K562 (cell line): Measurements from ENCODE around the gene HRAS. TPM values are rescaled to one million over a fixed set of nuclear protein-coding genes. Genes with fewer than 3 reads are reported as not detected.
A peak's percentile ranks its signal among the peaks of the same experiment; 100 is the strongest.

Source experiments
- CLOCK ChIP-seq: fragments of 250-450 bp; sonication (Bioruptor Pico); IDR thresholded peaks from 2 replicates; pipeline ENCODE4 v1.4.0; 2020; ENCODE audit warnings: mild to moderate bottlenecking, moderate library complexity, borderline replicate concordance
- CXXC5 ChIP-seq: fragments of 250-450 bp; sonication (Bioruptor Pico); IDR thresholded peaks from 2 replicates; pipeline ENCODE4 v1.8.0; 2022; ENCODE audit warnings: inconsistent platforms, mild to moderate bottlenecking, moderate library complexity
- E2F4 ChIP-seq: sonication (generic); formaldehyde crosslinking; IDR thresholded peaks from 2 replicates; pipeline ENCODE4 v1.8.0; 2022; ENCODE audit warnings: mild to moderate bottlenecking, low read depth, missing genetic modification reagents
- GATAD2A ChIP-seq: fragments of 450-650 bp; IDR thresholded peaks from 2 replicates; pipeline ENCODE4 v1.6.1; 2017
- HIVEP1 ChIP-seq: fragments of 250-450 bp; sonication (Bioruptor Pico); IDR thresholded peaks from 2 replicates; pipeline ENCODE4 v1.4.0; 2020; ENCODE audit warnings: mild to moderate bottlenecking
- HNRNPUL1 ChIP-seq: fragments of 200-400 bp; formaldehyde crosslinking; IDR thresholded peaks from 2 replicates; pipeline ENCODE4 v1.6.1; 2017; ENCODE audit warnings: low read length
- KAT8 ChIP-seq: fragments of 450-650 bp; IDR thresholded peaks from 2 replicates; pipeline ENCODE4 v1.6.1; 2016; ENCODE audit warnings: low read depth, mild to moderate bottlenecking
- MLX ChIP-seq, 2 experiments: fragments of 450-650 bp in 1 of 2; sonication (generic) in 1 of 2; formaldehyde crosslinking; conservative IDR thresholded peaks; 2 replicates each; pipeline versions ENCODE4 v1.4.0 to v1.8.1; 2020 to 2022; ENCODE audit warnings: mild to moderate bottlenecking in 1 of 2, missing genetic modification reagents in 1 of 2
- NFIX ChIP-seq: fragments of 250-450 bp; sonication (Bioruptor Pico); IDR thresholded peaks from 2 replicates; pipeline ENCODE4 v1.4.0; 2020; ENCODE audit warnings: low read depth, mild to moderate bottlenecking, moderate library complexity
- POLR2AphosphoS5 ChIP-seq: IDR thresholded peaks from 2 replicates; pipeline ENCODE4 v1.6.1; 2011; ENCODE audit warnings: mild to moderate bottlenecking, low read depth, low read length, moderate library complexity; ENCODE audit not compliant: control insufficient read depth, insufficient read depth
- POLR2G ChIP-seq: fragments of 200-400 bp; formaldehyde crosslinking; IDR thresholded peaks from 2 replicates; pipeline ENCODE4 v1.6.1; 2017; ENCODE audit warnings: low read depth, mild to moderate bottlenecking, antibody characterized with exemption, low read length, moderate library complexity
- POLR2H ChIP-seq: IDR thresholded peaks from 2 replicates; pipeline ENCODE4 v1.6.1; 2016; ENCODE audit warnings: missing genetic modification characterization, low read depth, mild to moderate bottlenecking, control low read depth, missing compliant biosample characterization, moderate library complexity
- ZMIZ1 ChIP-seq, 2 experiments: fragments of 150-350 bp in 1 of 2; IDR thresholded peaks; 2 replicates each; pipeline ENCODE4 v1.6.1; 2012 to 2016; ENCODE audit warnings: low read depth in 2 of 2, low read length in 2 of 2, mild to moderate bottlenecking in 1 of 2, moderate library complexity in 1 of 2
- ZNF436 ChIP-seq: fragments of 250-450, 450-650 bp; sonication (Bioruptor Pico); formaldehyde crosslinking; IDR thresholded peaks from 2 replicates; pipeline ENCODE4 v1.7.0; 2020; ENCODE audit warnings: mild to moderate bottlenecking
- polyA plus RNA-seq, 8 experiments: library from polyadenylated mRNA; depleted of rRNA in 4 of 8; stranded (reverse) in 5 of 8; unstranded in 3 of 8; fragments of >200 nt; fragmentation: Nextera tagmentation in 2 of 8; fragmentation: Illumina TruSeq in 1 of 8; extraction: Ambion mirVana in 2 of 8; extraction: Trizol in 1 of 8; gene quantifications; 2 replicates each; pipeline versions ENCODE4 v1.2.1 to v1.2.3, GENCODE V29; 2011 to 2014; ENCODE audit warnings: inconsistent platforms in 1 of 8, missing spikeins in 1 of 8
- total RNA-seq, 7 experiments: library from RNA; depleted of rRNA in 6 of 7; stranded (reverse); fragments of >200 nt in 6 of 7; fragmentation: Illumina TruSeq in 2 of 7; extraction: Trizol in 2 of 7; gene quantifications; 2 replicates each; pipeline versions ENCODE4 v1.2.1 to v1.2.3, GENCODE V29; 2011 to 2021; ENCODE audit warnings: low replicate concordance in 1 of 7
- TF ChIP-seq, protein P1 (sequence below): sonication (generic); formaldehyde crosslinking; IDR thresholded peaks from 2 replicates; pipeline ENCODE4 v1.8.1; 2023; ENCODE audit warnings: mild to moderate bottlenecking, missing genetic modification reagents

The HRAS gene
- total and polyA plus RNA-seq, 9 of the 15 experiments (the other 6 are each of a cell fraction or from before 2014, with no cell fraction given) = 2.8 to 73.5 (median 29.6) TPM

DNA sequence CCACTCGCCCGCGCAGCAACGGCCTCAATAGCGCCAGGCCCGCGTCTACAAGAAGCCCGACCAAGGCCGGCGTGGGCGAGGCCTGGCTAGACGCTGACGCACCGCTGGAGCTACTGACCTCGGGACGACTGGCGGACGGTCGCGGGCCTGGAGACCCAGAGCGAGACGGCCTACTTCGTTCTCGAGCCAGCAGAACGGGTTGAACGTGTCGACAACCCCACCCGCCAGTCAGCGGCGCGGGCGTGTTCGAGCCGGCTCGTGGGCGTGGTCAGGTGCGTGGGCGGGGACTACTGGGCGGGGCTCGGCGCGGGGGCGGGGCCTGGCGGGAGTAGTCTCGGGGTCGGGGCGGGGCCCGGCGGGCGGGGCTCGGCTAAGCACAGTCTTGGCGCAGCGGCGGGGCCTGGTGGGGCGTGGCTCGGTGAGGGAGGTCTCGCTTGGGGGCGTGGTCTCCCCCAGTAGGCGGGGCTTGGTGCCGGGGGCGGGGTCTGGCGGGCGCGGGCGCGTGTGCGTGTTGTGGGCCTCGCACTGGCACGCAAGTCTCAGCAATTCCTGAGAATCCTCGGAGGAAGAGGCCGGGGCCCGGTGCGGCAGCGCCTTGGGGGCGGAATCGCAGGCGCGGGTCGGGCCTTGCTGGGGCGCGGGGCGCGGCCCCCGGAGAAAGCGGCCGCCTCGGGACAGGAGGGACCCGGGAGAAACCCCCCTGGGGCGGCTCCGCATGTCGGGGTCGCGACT lies 28.2 kb downstream of the HRAS start, which contains the start of gene RNH1 (continued):
- TF ChIP-seq E2F4 (CRISPR knock-in tag) = no peak; the same call in 1 of the 2 replicates
- no peak for TF ChIP-seq KAT8
- TF ChIP-seq, protein P1, sequence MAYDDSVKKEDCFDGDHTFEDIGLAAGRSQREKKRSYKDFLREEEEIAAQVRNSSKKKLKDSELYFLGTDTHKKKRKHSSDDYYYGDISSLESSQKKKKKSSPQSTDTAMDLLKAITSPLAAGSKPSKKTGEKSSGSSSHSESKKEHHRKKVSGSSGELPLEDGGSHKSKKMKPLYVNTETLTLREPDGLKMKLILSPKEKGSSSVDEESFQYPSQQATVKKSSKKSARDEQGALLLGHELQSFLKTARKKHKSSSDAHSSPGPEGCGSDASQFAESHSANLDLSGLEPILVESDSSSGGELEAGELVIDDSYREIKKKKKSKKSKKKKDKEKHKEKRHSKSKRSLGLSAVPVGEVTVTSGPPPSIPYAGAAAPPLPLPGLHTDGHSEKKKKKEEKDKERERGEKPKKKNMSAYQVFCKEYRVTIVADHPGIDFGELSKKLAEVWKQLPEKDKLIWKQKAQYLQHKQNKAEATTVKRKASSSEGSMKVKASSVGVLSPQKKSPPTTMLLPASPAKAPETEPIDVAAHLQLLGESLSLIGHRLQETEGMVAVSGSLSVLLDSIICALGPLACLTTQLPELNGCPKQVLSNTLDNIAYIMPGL (CRISPR knock-in tag) = 0 out of 2 replicates have a peak, but pooled peaks have one; percentile 53
- TF ChIP-seq HIVEP1 (CRISPR knock-in tag) = no peak
- peak; percentile 46 for TF ChIP-seq POLR2AphosphoS5
- TF ChIP-seq GATAD2A = no peak
- no peak for TF ChIP-seq NFIX (CRISPR knock-in tag)
- TF ChIP-seq POLR2G = peak; percentile 79
- TF ChIP-seq ZMIZ1 (IDR thresholded peaks at IDR 0.05; ENCODE audit: low read depth in 2 of 2, low read length in 2 of 2) = no peak
- no peak for TF ChIP-seq CLOCK (CRISPR knock-in tag)
- TF ChIP-seq ZNF436 (CRISPR knock-in tag) = 0 out of 2 replicates have a peak, but pooled peaks have one; percentile 35
- TF ChIP-seq HNRNPUL1 = no peak
- TF ChIP-seq MLX (CRISPR knock-in tag; conservative IDR thresholded peaks at IDR 0.05) = peak in 1 of 2 experiments; percentile 58; a peak in 1 of 4 replicates
- TF ChIP-seq POLR2H = no peak; the same call in 1 of the 2 replicates
- TF ChIP-seq CXXC5 (CRISPR knock-in tag) = peak; percentile 50
